ENCODE results near the gene SCUBE1.

The SCUBE1 gene

GRCh38 chr22:43275545-43276317 lies 67.4 kb downstream of the SCUBE1 start:
- DNase-seq, result no peak

DNA sequence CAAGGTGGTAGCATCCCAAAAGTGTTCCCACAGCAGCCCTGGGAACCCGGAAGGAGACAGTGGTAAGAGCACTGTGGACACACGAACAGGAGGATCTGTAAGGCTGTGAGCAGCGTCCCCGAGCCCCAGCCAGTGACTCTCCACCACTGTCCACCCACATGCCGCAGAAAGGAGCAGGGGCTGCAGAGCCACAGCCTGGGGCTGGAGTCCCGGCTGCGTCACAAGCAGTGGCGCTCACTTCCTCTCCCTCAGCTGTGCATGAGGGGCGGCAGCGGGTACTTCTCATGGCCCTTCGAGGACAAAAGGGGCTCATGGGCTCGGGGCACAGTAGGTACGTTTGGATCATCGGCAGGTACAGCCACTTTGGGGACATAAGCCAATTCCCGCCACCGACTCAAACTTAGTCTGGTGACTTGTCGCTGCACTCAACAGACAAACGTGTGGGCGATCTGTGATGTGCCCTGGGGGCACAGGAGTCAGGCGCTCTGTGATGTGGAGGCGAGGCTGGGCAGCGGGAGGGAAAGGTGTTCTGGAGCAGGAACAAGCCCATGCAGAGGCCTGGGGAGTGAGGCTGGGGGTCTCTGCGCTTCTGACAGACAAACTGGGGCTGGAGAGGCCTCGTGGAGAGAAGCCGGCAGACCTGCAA lies 68.5 kb downstream of the SCUBE1 start:
- no peak for DNase-seq

- no peak for DNase-seq
Measured at GRCh38 chr22:43273902-43274484, 69.2 kb downstream of the SCUBE1 start.

DNA sequence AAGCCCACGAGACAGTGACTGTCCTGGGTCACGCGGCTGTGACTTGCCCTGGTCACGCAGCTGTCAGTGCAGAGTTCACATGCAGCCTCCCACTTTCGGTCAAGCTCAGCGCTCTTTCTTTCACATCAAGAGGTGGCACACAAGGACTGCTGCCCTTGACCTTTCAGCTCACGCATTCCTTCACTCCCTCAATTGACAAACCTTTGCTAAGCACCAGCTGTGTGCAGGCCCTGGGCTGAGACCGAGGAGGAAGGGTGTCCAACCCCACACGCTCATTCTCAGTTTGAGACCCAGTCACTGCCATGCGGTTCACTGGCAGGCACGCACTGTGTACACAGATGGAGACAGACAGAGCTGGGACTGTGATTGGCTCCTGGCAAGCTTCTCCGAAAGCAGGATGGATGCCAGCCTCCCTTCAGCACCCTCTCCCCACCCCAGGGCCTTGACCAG lies 70.3 kb downstream of the SCUBE1 start:
- no peak for DNase-seq

DNA sequence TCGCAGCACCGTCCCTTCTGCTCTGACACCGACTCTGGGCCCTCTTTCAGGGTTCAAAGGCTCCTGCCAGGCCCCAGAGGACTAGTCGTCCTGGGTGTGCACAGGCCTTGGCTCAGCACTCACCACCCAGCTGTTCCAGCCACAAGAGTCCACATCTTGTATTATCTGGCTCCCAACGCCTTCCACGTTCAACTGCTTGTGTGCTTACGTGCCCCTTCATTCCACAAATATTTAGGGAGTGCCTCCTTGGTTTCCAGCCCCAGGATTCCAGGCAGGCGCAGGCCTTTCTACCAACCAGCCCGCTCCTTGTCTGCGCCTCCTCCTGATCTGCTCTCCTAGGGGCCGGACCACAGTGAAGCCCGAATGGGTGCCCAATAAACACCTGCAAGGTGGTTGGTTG lies 70.9 kb downstream of the SCUBE1 start:
- DNase-seq, result no peak

DNA sequence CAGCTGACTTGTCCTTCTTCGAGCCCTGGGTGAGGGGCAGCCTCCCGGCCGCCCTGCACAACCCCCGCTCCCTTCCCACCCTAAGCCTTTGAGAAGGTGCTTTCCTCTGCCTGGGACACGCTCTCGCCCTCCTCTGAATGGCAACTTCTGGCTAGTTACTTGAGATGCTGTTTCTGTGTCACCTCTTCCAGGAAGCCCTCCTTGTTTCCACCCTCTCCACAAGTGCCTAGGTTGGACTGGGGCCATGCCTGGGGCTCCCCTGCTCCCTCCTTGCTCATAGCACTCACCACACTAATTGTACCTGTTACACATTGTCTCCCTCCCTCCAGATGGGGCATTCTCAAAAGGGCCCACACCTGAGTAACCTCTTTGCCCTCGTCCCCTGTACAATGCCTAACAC lies 72.2 kb downstream of the SCUBE1 start:
- no peak for DNase-seq

DNA sequence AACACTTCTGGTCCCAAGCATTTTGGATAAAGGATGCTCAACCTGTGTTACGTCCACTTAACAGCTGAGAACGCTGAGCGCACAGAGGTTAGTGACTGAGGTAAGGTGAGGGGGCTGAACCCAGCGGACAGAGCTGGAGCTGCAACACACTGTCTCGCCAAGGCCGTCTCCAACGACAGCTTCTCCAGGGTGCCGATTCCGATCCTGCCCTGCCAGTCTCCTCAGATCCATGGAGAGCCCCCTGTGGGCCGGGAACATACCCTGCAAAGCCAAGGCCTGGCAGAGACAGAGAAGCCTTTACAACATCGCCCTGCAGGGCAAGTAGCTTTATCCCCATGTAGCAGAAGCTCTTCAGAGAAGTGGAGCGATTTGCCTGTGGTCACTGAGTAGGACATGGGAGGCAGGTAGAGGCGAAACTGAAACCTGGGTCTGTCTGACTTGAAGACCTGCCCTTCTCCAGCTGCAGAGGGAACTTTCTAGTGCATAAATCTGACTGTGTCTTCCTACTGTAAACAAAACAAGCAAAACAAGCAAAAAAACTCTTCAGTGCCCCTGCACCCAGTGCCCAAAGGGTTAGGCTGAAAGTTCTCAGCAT lies 72.8 kb downstream of the SCUBE1 start:
- DNase-seq, result no peak

DNA sequence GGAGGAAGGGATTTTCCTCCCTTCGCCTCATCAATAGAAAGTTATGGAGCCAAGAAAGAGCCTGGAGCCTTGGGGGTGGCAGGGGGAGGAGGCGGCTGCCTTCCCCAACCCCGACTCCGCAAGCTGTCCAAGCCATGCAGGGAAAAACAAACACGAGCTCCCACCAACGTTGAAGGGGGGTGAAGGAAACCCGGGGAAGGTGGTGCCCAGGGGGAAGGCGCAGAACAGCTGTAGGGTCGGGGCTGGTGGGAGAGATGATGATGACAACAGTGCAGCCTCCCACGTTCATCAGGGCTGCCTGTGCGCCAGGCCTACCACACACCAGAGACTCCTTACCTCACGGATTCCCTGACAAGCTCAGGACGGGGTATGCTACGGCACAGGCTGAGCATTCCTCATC lies 73.5 kb downstream of the SCUBE1 start:
- DNase-seq, result no peak

DNA sequence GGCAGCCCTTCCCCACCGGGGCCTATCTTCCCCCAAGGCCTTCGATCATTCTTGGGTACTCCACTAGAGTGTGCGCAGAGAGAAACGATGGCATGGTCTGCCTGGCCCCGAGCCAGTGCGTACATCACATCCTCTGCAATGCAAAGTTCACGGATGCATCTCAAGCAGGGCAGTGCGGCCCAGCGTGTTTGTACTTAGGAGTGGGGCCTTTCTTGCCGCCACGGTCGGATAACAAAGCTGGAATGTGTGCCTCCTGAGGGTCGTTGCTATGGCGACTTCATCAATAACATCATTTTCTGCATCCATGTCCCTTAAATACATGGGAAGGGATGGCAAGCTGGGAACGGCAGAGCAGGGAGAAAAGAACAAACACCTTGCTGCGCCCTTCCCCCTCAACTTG lies 73.9 kb downstream of the SCUBE1 start:
- no peak for DNase-seq

GRCh38 chr22:43267981-43268660 lies 75.1 kb downstream of the SCUBE1 start:
- no peak for DNase-seq

GRCh38 chr22:43267332-43267980 lies 75.7 kb downstream of the SCUBE1 start:
- no peak for DNase-seq

GRCh38 chr22:43266076-43266475 lies 77.1 kb downstream of the SCUBE1 start:
- DNase-seq, result no peak

DNA sequence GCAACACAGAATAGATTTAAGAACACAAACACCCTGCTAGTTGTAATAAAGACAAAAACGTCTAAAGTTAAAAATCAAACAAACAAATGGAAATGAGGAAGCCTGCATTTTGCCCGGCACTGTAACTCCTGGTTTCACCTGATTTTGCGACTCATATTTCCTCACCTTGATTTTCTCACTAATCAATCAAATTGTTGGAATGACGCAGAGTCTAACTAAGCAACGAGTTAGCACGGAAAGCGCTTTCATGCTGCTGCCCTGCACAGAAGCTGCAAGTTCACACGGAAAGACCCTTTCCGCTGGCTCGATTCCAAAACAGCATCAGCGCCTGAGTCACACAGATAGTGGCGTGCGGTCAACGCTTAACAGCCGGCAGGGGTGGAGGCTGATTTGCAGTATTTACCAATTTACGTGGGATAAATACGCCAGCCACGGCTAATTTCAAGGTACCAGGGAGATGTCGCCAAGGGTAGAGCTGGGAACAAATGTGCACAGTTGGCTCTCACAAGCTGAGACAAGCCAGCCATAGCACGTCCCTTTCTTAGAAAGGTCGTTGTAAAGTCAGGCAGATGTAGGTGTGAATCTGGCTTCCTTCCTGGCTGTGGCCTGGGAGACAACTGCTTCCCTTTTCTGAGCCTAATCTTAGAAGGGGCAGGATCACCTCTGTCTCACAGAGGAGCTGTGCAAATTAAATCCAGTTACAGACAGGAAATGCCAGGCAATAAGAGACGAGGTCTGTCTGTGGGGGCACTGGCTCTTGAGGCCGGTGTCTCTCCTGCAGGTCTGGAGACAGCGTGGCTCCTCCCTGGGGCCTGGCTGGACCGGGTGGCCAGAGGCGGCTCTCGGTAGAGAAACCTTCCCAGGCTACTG lies 79.3 kb downstream of the SCUBE1 start:
- DNase-seq, result peak; percentile 79

GRCh38 chr22:43262990-43263644 lies 80.1 kb downstream of the SCUBE1 start:
- DNase-seq, result peak; percentile 31

- no peak for DNase-seq
Measured at GRCh38 chr22:43260331-43261231, 82.6 kb downstream of the SCUBE1 start.

DNA sequence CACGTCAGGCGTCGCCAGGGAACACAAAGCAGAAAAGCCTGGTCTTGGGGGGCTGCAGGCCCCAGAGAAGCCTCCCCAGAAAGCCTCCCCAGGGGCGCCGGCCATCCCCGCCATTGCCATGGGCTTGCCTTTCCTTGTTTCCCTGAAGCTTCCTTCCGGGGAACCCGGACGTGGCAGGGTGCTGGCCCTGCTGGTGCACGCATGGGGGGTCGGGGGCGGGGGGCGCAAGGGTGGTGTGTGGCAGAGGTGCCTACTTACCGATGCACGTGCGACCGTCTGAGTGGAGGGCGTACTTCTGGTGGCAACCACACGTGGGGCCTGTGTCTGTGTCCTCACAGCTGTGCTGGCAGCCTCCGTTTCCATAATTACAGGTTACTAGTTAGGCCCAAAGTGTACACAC lies 85.2 kb downstream of the SCUBE1 start:
- no peak for DNase-seq

- DNase-seq, result no peak
Measured at GRCh38 chr22:43257549-43257948, 85.6 kb downstream of the SCUBE1 start.

GRCh38 chr22:43256976-43257545 lies 86.1 kb downstream of the SCUBE1 start:
- no peak for DNase-seq

- no peak for DNase-seq
Measured at GRCh38 chr22:43256569-43256968, 86.6 kb downstream of the SCUBE1 start.

GRCh38 chr22:43255299-43255698 lies 87.9 kb downstream of the SCUBE1 start:
- DNase-seq, result no peak
